DND-41 (cell line): ENCODE measurements around the gene CSRNP3.
"Not testable (repeated sequence)": the region's sequence is repeated elsewhere in the genome, so short reads cannot be mapped to it uniquely, and the experiment has no call there.

Source experiments
- ATAC-seq: fragments of 200-7000 bp; cut with Tn5 transposase; 3 replicates; pipeline ENCODE4 v1.9.1; 2021; ENCODE audit warnings: low read depth; ENCODE audit not compliant: insufficient read depth
- DNase-seq: peaks from one replicate; pipeline ENCODE4 v3.0.0-alpha.2; 2020
- H2AFZ ChIP-seq: 2 replicates; pipeline ENCODE4 v1.6.0; 2012; ENCODE audit warnings: low read depth, low read length
- H3K27ac ChIP-seq: 2 replicates; pipeline ENCODE4 v1.5.1; 2012; ENCODE audit warnings: low read length, inconsistent platforms
- H3K27me3 ChIP-seq: fragments of 200-600 bp; sonication (generic); 2 replicates; pipeline ENCODE4 v1.6.0; 2012; ENCODE audit warnings: low read length, mild to moderate bottlenecking, inconsistent platforms; ENCODE audit not compliant: insufficient read depth, poor library complexity
- H3K36me3 ChIP-seq: 2 replicates; pipeline ENCODE4 v1.5.1; 2012; ENCODE audit warnings: low read length, inconsistent platforms; ENCODE audit not compliant: insufficient read depth
- H3K4me1 ChIP-seq: 2 replicates; pipeline ENCODE4 v1.5.1; 2012; ENCODE audit warnings: mild to moderate bottlenecking, low read length; ENCODE audit not compliant: insufficient read depth
- H3K4me2 ChIP-seq: 2 replicates; pipeline ENCODE4 v1.6.0; 2012; ENCODE audit warnings: mild to moderate bottlenecking, moderate library complexity, low read length, inconsistent platforms; ENCODE audit not compliant: insufficient read depth
- H3K4me3 ChIP-seq, 2 experiments: fragments of 200-600 bp in 1 of 2; shearing (Covaris generic) in 1 of 2; 2 replicates each; pipeline ENCODE4 v1.5.1; 2012 to 2016; ENCODE audit warnings: inconsistent platforms in 2 of 2, low read length in 2 of 2, mild to moderate bottlenecking in 2 of 2, low read depth in 1 of 2, moderate library complexity in 1 of 2
- H3K79me2 ChIP-seq: 2 replicates; pipeline ENCODE4 v1.6.0; 2012; ENCODE audit warnings: low read length, inconsistent platforms; ENCODE audit not compliant: insufficient read depth
- H3K9ac ChIP-seq: 2 replicates; pipeline ENCODE4 v1.6.0; 2012; ENCODE audit warnings: low read depth, mild to moderate bottlenecking, inconsistent platforms, low read length, moderate library complexity
- H3K9me3 ChIP-seq: 2 replicates; pipeline ENCODE4 v1.5.1; 2012; ENCODE audit warnings: low read length, moderate library complexity, mild to moderate bottlenecking, inconsistent platforms; ENCODE audit not compliant: insufficient read depth, severe bottlenecking
- H4K20me1 ChIP-seq: 2 replicates; pipeline ENCODE4 v1.6.0; 2012; ENCODE audit warnings: low read length; ENCODE audit not compliant: insufficient read depth
- EZH2 ChIP-seq: IDR thresholded peaks from 3 replicates; pipeline ENCODE4 v1.6.1; 2012; ENCODE audit warnings: borderline replicate concordance, low read depth, mild to moderate bottlenecking, moderate library complexity, low read length, inconsistent platforms; ENCODE audit not compliant: severe bottlenecking
- TF ChIP-seq, protein P1 (sequence below): IDR thresholded peaks from 2 replicates; pipeline ENCODE4 v1.5.1; 2012; ENCODE audit warnings: borderline replicate concordance, low read length, moderate library complexity, mild to moderate bottlenecking; ENCODE audit not compliant: poor library complexity, severe bottlenecking; ENCODE audit errors: extremely low read depth

The CSRNP3 gene

GRCh38 chr2:165587335-165587938, 117.9 kb downstream of the CSRNP3 start:
- no peaks in the 10 kb centered on the region for H3K79me2 ChIP-seq
- H3K4me2 ChIP-seq = no peak overlapping the region
- no peak for ATAC-seq

DNA sequence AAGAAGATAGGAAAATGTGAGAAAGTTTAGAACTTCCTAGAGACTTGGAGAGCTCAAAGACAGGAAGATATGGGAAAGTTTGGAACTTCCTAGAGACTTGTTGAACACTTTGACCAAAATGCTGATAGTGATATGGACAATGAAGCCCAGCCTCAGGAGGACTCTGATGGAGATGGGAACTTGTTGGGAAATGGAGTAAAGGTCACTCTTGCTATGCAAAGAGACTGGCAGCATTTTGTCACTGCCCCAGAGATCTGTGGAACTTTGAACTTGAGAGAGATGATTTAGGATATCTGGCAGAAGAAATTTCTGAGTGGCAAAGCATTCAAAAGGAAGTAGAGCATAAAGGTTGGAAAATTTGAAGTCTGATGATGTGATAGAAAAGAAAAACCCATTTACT, 121.5 kb downstream of the CSRNP3 start:
- not testable (repeated sequence) for ATAC-seq, H3K9ac ChIP-seq, H3K4me3 ChIP-seq, H3K27me3 ChIP-seq, H3K36me3 ChIP-seq, H2AFZ ChIP-seq, H3K4me2 ChIP-seq, H3K79me2 ChIP-seq, DNase-seq, H4K20me1 ChIP-seq, H3K9me3 ChIP-seq, H3K27ac ChIP-seq, H3K4me1 ChIP-seq

More at GRCh38 chr2:165587335-165587938, 117.9 kb downstream of the CSRNP3 start:
- no peaks in the 10 kb centered on the region for H3K4me1 ChIP-seq
- no peak overlapping the region for H3K9ac ChIP-seq
- no peak overlapping the region for H3K4me3 ChIP-seq
- DNase-seq = no peak
- H3K9me3 ChIP-seq = no peaks in the 10 kb centered on the region
- no peaks in the 10 kb centered on the region for H3K27me3 ChIP-seq
- no peak overlapping the region for H3K27ac ChIP-seq
- no peaks in the 10 kb centered on the region for H3K36me3 ChIP-seq
- no peak for TF ChIP-seq EZH2
- no peaks in the 10 kb centered on the region for H4K20me1 ChIP-seq
- no peak overlapping the region for H2AFZ ChIP-seq

DNA sequence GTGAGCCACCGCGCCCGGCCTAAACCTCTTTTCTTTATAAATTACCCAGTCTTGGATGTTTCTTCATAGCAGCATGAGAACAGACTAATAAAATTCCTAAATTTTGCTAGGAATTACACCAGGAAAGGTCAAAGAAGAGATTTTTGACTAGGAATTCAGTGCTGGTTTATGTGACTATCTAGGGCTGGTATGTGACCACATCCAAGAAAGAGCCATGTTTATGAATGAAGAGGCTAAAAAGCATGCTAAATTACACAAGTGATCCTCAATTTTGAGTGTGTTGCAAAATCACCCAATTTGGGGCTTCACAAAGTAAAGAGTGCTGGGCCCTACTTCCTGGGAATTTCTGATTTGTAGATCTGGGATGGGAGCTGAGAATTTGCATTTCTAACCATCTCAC, 123.6 kb downstream of the CSRNP3 start:
- Histone ChIP-seq H3K27me3 (peaks cover 3% of the 10 kb centered on the region), H4K20me1 (no peaks in the 10 kb centered on the region), H3K4me2 (no peak overlapping the region), H3K36me3 (no peaks in the 10 kb centered on the region), H3K27ac (no peak overlapping the region), H3K79me2 (no peaks in the 10 kb centered on the region), H3K4me3 (no peak overlapping the region), H3K4me1 (no peaks in the 10 kb centered on the region), H3K9ac (no peak overlapping the region), H2AFZ (no peak overlapping the region), H3K9me3 (no peaks in the 10 kb centered on the region)
- ATAC-seq = no peak
- DNase-seq = no peak
- TF ChIP-seq, protein P1, sequence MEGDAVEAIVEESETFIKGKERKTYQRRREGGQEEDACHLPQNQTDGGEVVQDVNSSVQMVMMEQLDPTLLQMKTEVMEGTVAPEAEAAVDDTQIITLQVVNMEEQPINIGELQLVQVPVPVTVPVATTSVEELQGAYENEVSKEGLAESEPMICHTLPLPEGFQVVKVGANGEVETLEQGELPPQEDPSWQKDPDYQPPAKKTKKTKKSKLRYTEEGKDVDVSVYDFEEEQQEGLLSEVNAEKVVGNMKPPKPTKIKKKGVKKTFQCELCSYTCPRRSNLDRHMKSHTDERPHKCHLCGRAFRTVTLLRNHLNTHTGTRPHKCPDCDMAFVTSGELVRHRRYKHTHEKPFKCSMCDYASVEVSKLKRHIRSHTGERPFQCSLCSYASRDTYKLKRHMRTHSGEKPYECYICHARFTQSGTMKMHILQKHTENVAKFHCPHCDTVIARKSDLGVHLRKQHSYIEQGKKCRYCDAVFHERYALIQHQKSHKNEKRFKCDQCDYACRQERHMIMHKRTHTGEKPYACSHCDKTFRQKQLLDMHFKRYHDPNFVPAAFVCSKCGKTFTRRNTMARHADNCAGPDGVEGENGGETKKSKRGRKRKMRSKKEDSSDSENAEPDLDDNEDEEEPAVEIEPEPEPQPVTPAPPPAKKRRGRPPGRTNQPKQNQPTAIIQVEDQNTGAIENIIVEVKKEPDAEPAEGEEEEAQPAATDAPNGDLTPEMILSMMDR = no peak
- no peak for TF ChIP-seq EZH2

- H3K4me2 ChIP-seq = no peak overlapping the region
- no peaks in the 10 kb centered on the region for H3K79me2 ChIP-seq
- H3K9ac ChIP-seq = no peak overlapping the region
- DNase-seq (no peak), ATAC-seq (no peak)
- no peaks in the 10 kb centered on the region for H4K20me1 ChIP-seq
- H3K27ac ChIP-seq = no peak overlapping the region
- no peak overlapping the region for H3K4me3 ChIP-seq
- H3K4me1 ChIP-seq = no peaks in the 10 kb centered on the region
- H3K9me3 ChIP-seq = no peaks in the 10 kb centered on the region
- peaks cover 3% of the 10 kb centered on the region for H3K27me3 ChIP-seq
- no peak overlapping the region for H2AFZ ChIP-seq
- TF ChIP-seq, protein P1 = no peak
- no peak for TF ChIP-seq EZH2
- H3K36me3 ChIP-seq = no peaks in the 10 kb centered on the region
These were observed 124.9 kb downstream of the CSRNP3 start for GRCh38 chr2:165594231-165594934.
